Nucleus accumbens (tissue), 56 donors: ENCODE measurements around the gene AMMECR1.

Experiments
- DNase-seq, 56 donors: peaks; one replicate each; lab custom pipeline; 2025; lab: John Stamatoyannopoulos, UW

The AMMECR1 gene

GRCh38 chrX:110215411-110215810 lies 102.5 kb downstream of the AMMECR1 start:
- no peak for DNase-seq

GRCh38 chrX:110214684-110215083 lies 103.2 kb downstream of the AMMECR1 start:
- DNase-seq, result no peak

GRCh38 chrX:110213183-110213582 lies 104.7 kb downstream of the AMMECR1 start:
- no peak for DNase-seq

GRCh38 chrX:110212299-110212698 lies 105.6 kb downstream of the AMMECR1 start:
- DNase-seq, result no peak

GRCh38 chrX:110211340-110211739 lies 106.5 kb downstream of the AMMECR1 start:
- DNase-seq, result no peak

GRCh38 chrX:110210417-110211139 lies 107.3 kb downstream of the AMMECR1 start:
- DNase-seq, result no peak

GRCh38 chrX:110208092-110208491 lies 109.8 kb downstream of the AMMECR1 start:
- no peak for DNase-seq

- DNase-seq, result no peak
Observed at GRCh38 chrX:110204986-110205385, 112.9 kb downstream of the AMMECR1 start.

- no peak for DNase-seq
Observed at GRCh38 chrX:110201799-110202198, 116.1 kb downstream of the AMMECR1 start.

- no peak for DNase-seq
Observed at GRCh38 chrX:110194977-110195376, 122.9 kb downstream of the AMMECR1 start.

- DNase-seq, result no peak
Observed at GRCh38 chrX:110192516-110192915, 125.4 kb downstream of the AMMECR1 start.

- DNase-seq, result no peak
Observed at GRCh38 chrX:110188701-110189558, 129.0 kb downstream of the AMMECR1 start.

- no peak for DNase-seq
Observed at GRCh38 chrX:110183314-110183713, 134.6 kb downstream of the AMMECR1 start.

GRCh38 chrX:110182865-110183264 lies 135.0 kb downstream of the AMMECR1 start:
- DNase-seq, result no peak

- DNase-seq, result no peak
Observed at GRCh38 chrX:110182362-110182761, 135.5 kb downstream of the AMMECR1 start.

- no peak for DNase-seq
Observed at GRCh38 chrX:110181459-110182137, 136.3 kb downstream of the AMMECR1 start.

- no peak for DNase-seq
Observed at GRCh38 chrX:110180928-110181310, 137.0 kb downstream of the AMMECR1 start.

GRCh38 chrX:110180176-110180927 lies 137.5 kb downstream of the AMMECR1 start:
- no peak for DNase-seq

- no peak for DNase-seq
Observed at GRCh38 chrX:110178179-110178865, 139.6 kb downstream of the AMMECR1 start.

GRCh38 chrX:110175696-110176095 lies 142.2 kb downstream of the AMMECR1 start:
- DNase-seq, result peak in 2 of 56 donors; percentile 4 to 21
